Panc1 (cell line): ENCODE results near the gene TRIO. TPM values are rescaled to one million over a fixed set of nuclear protein-coding genes. Genes with fewer than 3 reads are reported as not detected.

Experiments
- ATAC-seq: fragments of 200-7000 bp; cut with Tn5 transposase; 2 replicates; pipeline ENCODE4 v1.9.1; 2020; ENCODE audit warnings: mild to moderate bottlenecking, moderate library complexity
- BruUV-seq: library from RNA; stranded (reverse); fragments of 400-500 nt; replicated peaks from 2 replicates; lab custom pipeline; 2021; lab: Mats Ljungman, UMichigan
- CTCF ChIA-PET: fragments of 300-600 bp; sonication (Branson Sonifier 250); formaldehyde crosslinking; loops from one replicate; lab custom pipeline; 2022; ENCODE audit warnings: antibody characterized with exemption; lab: Charles Lee
- POLR2A ChIA-PET: fragments of 300-600 bp; sonication (Branson Sonifier 250); formaldehyde crosslinking; loops from one replicate; lab custom pipeline; 2022; ENCODE audit warnings: antibody characterized with exemption; lab: Charles Lee
- DNase-seq: peaks from one replicate; pipeline ENCODE4 v3.0.0-alpha.2; 2010; ENCODE audit warnings: low read depth, low spot score
- H3K27ac ChIP-seq: 2 replicates; pipeline ENCODE4 v1.5.1; 2011; ENCODE audit warnings: mild to moderate bottlenecking, low read length, inconsistent platforms
- H3K27me3 ChIP-seq: fragments of 200-500 bp; sonication (Bioruptor generic); 2 replicates; pipeline ENCODE4 v1.6.0; 2014; ENCODE audit warnings: low read length, inconsistent platforms; ENCODE audit not compliant: control insufficient read depth, insufficient read depth
- H3K36me3 ChIP-seq: fragments of 200-500 bp; sonication (Bioruptor generic); 2 replicates; pipeline ENCODE4 v1.5.1; 2014; ENCODE audit warnings: inconsistent platforms, mild to moderate bottlenecking, low read length, moderate library complexity; ENCODE audit not compliant: control insufficient read depth, insufficient read depth
- H3K4me1 ChIP-seq: 2 replicates; pipeline ENCODE4 v1.5.1; 2011; ENCODE audit warnings: inconsistent platforms, mild to moderate bottlenecking, low read length, moderate library complexity; ENCODE audit not compliant: control insufficient read depth, insufficient read depth
- H3K4me3 ChIP-seq, 2 experiments: 2 replicates each; pipeline ENCODE4 v1.5.1; 2011 to 2012; ENCODE audit warnings: low read depth in 2 of 2, low read length in 2 of 2, mild to moderate bottlenecking in 2 of 2, inconsistent platforms in 1 of 2, moderate library complexity in 1 of 2
- H3K9me3 ChIP-seq: fragments of 200-500 bp; sonication (Bioruptor generic); 2 replicates; pipeline ENCODE4 v1.5.1; 2014; ENCODE audit warnings: low read depth, mild to moderate bottlenecking, inconsistent platforms, low read length, moderate library complexity; ENCODE audit not compliant: control insufficient read depth, insufficient read depth
- CTCF ChIP-seq: fragments of 450-650 bp; IDR thresholded peaks from 2 replicates; pipeline ENCODE4 v1.5.1; 2017; ENCODE audit warnings: mild to moderate bottlenecking
- POLR2AphosphoS5 ChIP-seq: IDR thresholded peaks from 2 replicates; pipeline ENCODE4 v1.6.1; 2012; ENCODE audit warnings: mild to moderate bottlenecking, low read depth, low read length, moderate library complexity
- REST ChIP-seq, 2 experiments: IDR thresholded peaks; 2 replicates each; pipeline ENCODE4 v1.6.1; 2011 to 2012; ENCODE audit warnings: low read depth in 2 of 2, control low read depth in 1 of 2, low read length in 1 of 2, mild to moderate bottlenecking in 1 of 2, moderate library complexity in 1 of 2; ENCODE audit not compliant: insufficient read depth in 1 of 2
- SIN3A ChIP-seq: IDR thresholded peaks from 2 replicates; pipeline ENCODE4 v1.6.1; 2012; ENCODE audit warnings: low read depth, mild to moderate bottlenecking, low read length, moderate library complexity, borderline replicate concordance; ENCODE audit not compliant: insufficient read depth
- TCF7L2 ChIP-seq: IDR thresholded peaks from 2 replicates; pipeline ENCODE4 v1.6.1; 2011; ENCODE audit warnings: mild to moderate bottlenecking, low read depth, low read length, inconsistent platforms
- in situ Hi-C: cut with HindIII; loops from 2 replicates; pipeline ENCODE4 v1.10.0; 2016; ENCODE audit warnings: low sequenced_read_pairs, low pct_unique_long_range_greater_than_20kb
- intact Hi-C: fragments of 100-400 bp; cut with micrococcal nuclease; formaldehyde crosslinking; loops from one replicate; pipeline ENCODE4 v1.10.0; 2022; ENCODE audit not compliant: unreplicated experiment
- total RNA-seq: library from RNA; stranded (reverse); gene quantifications from one replicate; pipeline ENCODE4 v1.2.1, GENCODE V29; 2021; ENCODE audit not compliant: unreplicated experiment

The TRIO gene
- total RNA-seq, 1 experiment from 2014 or later: 349 TPM

- CTCF ChIA-PET: no interaction called here
- ATAC-seq: no peak
- H3K27me3 ChIP-seq: no peaks in the 10 kb centered on the region
- H3K27ac ChIP-seq: no peak overlapping the region
- no peaks in the 10 kb centered on the region for H3K4me1 ChIP-seq
- TF ChIP-seq TCF7L2 (no peak), CTCF (no peak), POLR2AphosphoS5 (no peak), REST (IDR thresholded peaks at IDR 0.05; ENCODE audit: insufficient read depth in 1 of 2, low read depth in 2 of 2, low read length in 1 of 2) (no peak)
- no peaks in the 10 kb centered on the region for H3K9me3 ChIP-seq
- BruUV-seq: no TSS peak
- peaks cover 37% of the 10 kb centered on the region for H3K36me3 ChIP-seq
- DNase-seq: no peak
- in situ Hi-C loops: no loop called here
- POLR2A ChIA-PET: no interaction called here
- intact Hi-C loops: no loop called here
- H3K4me3 ChIP-seq: no peak overlapping the region
These were observed 360.0 kb downstream of the TRIO start for GRCh38 chr5:14503017-14503680.

GRCh38 chr5:14503681-14504331, 360.7 kb downstream of the TRIO start:
- CTCF ChIA-PET: no interaction called here
- POLR2A ChIA-PET: no interaction called here
- Histone ChIP-seq H3K27ac (no peak overlapping the region), H3K4me3 (no peak overlapping the region), H3K36me3 (peaks cover 38% of the 10 kb centered on the region), H3K27me3 (no peaks in the 10 kb centered on the region), H3K9me3 (no peaks in the 10 kb centered on the region), H3K4me1 (no peaks in the 10 kb centered on the region)
- no TSS peak for BruUV-seq
- no peak for TF ChIP-seq CTCF
- no peak for TF ChIP-seq POLR2AphosphoS5
- no peak for TF ChIP-seq REST (IDR thresholded peaks at IDR 0.05; ENCODE audit: insufficient read depth in 1 of 2, low read depth in 2 of 2, low read length in 1 of 2)
- no peak for TF ChIP-seq SIN3A
- no peak for TF ChIP-seq TCF7L2
- intact Hi-C loops: no loop called here
- ATAC-seq (no peak), DNase-seq (no peak)
- in situ Hi-C loops: no loop called here
